HG02623 (cell line): ENCODE results near the gene CHST13.
"Not testable (repeated sequence)": the region's sequence is repeated elsewhere in the genome, so short reads cannot be mapped to it uniquely, and the experiment has no call there.

Experiments
- ATAC-seq: cut with Tn5 transposase; IDR thresholded peaks from one replicate; pipeline ENCODE4 v1.9.1; 2021; ENCODE audit warnings: moderate library complexity; ENCODE audit not compliant: unreplicated experiment

Gene CHST13

DNA sequence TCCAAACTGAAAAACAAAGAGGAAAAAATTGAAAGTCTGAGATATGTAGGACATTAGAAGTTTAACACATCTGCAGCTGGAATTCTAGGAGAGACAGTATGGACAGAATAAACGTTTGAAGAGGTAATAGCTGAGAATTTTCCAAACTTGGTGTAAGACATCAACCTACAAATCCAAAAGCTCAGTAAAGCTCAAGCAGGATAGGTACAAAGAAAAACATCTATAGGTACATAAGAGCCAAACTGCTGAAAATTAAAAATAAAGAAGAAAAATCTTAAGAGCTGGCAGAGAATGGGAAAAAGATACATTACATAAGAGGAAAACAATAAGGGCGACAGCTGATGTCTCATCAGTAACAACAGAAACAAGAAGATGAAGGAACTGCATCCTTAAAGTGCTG lies 57.6 kb downstream of the CHST13 start:
- no peak for ATAC-seq

DNA sequence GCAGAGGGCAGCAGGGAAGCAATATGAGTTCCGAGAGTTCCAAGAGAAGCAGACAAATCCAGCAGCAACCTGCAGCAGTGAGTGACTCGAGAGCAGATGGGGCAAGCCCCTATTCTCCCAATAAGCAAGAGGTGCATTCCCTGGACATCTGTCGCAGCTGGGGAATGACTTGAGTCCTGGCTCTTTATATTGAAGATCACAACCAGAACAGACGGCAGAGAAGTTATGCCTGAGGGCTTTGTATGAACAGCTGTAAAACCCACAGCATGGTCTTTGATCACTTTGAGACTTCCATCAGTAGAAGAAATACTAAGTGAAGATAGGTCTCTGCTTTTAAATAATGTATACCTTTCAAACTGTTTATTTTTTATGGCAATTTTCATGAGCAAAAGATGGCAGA lies 58.4 kb downstream of the CHST13 start:
- no peak for ATAC-seq

DNA sequence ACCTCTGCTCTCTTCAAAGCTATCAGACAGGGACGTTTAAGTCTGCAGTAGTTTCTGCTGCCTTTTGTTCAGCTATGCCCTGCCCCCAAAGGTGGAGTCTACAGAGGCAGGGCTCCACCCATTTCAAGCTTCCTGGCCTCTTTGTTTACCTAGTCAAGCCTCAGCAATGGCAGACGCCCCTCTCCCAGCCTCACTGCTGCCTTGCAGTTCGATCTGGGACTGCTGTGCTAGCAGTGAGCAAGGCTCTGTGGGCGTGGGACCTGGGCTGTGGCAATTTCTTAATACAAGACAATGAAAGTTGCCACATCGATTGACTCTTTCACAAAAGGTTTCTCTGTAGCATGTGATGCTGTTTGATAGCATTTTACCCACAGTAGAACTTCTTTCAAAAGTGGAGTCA lies 67.6 kb downstream of the CHST13 start:
- ATAC-seq: not testable (repeated sequence)
